Stimulated activated CD4-positive, alpha-beta T cell treated with anti-CD3 and anti-CD28 coated beads, Interleukin-15, amount 100 ng/mL, for 1 hour (primary cell): ENCODE data around the gene YTHDF1.

Experiments used
- DNase-seq, 2 donors: peaks; one replicate each; pipeline ENCODE4 v3.0.0-alpha.2; 2020; ENCODE audit warnings: low read depth in 1 of 2, low spot score in 1 of 2

Gene YTHDF1

DNA sequence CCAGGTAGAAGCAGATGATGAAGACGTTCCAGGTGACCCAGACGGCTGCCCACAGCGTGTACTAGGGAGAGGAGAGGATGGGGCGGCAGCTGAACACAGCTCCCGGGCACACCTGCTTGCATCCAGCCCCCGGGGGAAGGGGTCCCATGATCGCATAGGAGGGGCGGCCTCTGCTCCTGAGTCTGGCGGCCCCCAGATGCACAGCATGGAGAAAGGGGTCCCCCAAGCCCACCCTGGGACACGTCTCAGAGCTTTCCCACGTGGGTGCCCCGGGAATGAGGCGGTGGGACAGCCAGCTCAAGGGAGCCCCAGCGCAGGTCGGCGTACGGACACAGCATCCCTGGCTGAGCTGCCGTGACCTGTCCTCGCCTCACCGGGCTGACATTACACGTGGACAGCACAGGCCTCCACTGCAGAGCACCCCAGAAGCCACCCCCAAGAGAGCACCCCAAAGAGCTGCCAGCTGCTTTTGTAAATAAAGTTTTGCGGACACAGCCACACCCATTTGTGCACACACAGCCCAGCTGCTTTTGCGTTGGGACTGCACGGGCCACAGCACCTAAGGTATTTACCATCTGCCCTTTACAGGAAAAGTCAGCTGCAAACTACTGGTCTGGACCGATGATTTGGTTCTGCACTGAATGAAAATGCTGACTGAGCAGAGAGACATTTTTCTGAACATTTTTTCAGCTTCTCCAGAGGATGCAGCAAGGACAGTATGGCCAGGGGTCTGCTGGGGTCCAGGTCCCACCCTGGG lies 33.1 kb upstream of the YTHDF1 start:
- no peak for DNase-seq

- DNase-seq, result no peak
Observed at GRCh38 chr20:63247671-63248228, 31.8 kb upstream of the YTHDF1 start.

- no peak for DNase-seq
Observed at GRCh38 chr20:63246490-63247288, 30.8 kb upstream of the YTHDF1 start.

- DNase-seq, result no peak
Observed at GRCh38 chr20:63244468-63244867, 28.5 kb upstream of the YTHDF1 start.

GRCh38 chr20:63243604-63244247 lies 27.8 kb upstream of the YTHDF1 start:
- DNase-seq, result no peak

- DNase-seq, result no peak
Observed at GRCh38 chr20:63242736-63243135, 26.8 kb upstream of the YTHDF1 start.

DNA sequence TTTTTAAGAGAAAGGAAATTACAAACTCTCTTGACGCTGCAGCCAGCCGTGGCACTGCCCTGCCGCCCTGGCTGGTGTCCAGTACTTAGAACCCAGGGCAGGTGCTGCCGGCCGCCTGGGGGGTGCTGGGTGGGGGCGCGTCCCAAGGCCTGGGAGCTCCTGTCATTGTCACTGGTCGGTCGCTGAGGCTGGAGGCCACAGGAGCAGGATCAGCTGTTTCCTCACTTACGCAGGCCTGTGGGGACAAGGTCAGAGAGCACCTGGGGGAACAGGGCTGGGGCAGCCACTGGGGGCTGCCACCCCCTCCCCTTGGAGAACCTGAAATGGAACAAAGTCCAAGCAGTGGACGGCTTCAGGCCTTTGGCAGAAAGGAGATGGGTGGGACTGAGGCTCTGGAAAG lies 25.3 kb upstream of the YTHDF1 start:
- DNase-seq, result no peak

GRCh38 chr20:63240004-63240403 lies 24.1 kb upstream of the YTHDF1 start:
- no peak for DNase-seq

DNA sequence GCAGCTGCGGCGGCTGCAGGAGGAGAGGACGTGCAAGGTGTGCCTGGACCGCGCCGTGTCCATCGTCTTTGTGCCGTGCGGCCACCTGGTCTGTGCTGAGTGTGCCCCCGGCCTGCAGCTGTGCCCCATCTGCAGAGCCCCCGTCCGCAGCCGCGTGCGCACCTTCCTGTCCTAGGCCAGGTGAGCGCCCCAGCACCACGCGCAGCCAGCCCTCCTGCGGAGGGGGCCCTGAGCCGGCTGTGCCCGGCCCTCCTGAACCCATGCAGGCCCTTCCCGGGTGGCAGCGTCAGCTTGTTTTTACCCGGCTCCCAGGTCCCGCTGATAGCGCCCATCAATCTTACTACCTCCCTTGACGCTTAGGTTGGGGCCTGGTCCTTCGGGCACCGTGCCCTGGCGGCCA lies 23.5 kb upstream of the YTHDF1 start:
- no peak for DNase-seq

DNA sequence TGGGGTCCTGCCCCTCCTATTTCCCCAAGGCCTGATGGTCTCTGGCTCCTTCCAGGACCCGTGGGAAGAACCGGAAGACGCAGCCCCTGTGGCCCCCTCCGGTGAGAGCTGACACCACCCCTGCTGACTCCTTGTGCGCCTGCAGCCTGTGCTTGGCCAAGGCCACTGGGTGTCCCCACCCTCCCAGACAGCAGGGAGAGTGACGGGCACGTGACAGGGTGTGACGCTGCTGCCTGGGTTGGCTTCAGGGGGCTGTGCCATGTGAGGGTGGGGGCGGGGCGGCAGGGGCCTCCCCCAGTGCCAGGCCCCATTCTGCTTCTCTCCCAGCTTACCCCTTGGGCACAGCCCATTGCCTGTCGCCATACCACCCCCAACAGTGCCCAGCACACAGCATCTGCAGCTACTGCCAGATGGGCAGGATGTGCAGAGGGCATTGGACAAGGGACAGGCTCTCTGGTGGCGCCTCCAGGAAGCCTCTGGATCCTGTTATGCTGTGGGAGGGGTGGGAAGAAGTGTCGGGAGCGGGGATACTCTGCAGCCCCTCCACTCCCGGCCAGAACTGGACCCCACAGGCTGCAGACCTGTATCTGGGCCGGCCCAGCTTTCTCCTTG lies 22.7 kb upstream of the YTHDF1 start:
- no peak for DNase-seq

DNA sequence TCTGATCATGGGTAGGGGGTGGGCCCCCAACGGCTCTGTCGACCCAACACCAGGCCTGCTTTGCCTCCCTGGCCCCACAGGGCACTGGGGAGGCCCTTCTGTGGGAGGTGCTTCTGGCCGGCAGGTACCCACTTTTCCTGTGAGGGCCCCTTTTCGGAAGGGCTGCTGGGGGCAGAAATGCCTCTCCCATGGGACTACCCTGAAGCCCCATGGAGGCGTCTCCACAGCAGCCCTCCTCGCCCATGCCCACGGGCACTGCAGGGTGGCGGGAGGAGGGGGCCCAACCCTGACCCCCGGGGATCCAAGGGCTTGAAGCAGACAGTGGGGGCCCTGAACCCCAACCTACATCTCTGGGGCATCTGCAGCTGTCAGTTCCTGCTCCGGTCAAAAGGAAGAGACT lies 22.1 kb upstream of the YTHDF1 start:
- DNase-seq, result no peak

DNA sequence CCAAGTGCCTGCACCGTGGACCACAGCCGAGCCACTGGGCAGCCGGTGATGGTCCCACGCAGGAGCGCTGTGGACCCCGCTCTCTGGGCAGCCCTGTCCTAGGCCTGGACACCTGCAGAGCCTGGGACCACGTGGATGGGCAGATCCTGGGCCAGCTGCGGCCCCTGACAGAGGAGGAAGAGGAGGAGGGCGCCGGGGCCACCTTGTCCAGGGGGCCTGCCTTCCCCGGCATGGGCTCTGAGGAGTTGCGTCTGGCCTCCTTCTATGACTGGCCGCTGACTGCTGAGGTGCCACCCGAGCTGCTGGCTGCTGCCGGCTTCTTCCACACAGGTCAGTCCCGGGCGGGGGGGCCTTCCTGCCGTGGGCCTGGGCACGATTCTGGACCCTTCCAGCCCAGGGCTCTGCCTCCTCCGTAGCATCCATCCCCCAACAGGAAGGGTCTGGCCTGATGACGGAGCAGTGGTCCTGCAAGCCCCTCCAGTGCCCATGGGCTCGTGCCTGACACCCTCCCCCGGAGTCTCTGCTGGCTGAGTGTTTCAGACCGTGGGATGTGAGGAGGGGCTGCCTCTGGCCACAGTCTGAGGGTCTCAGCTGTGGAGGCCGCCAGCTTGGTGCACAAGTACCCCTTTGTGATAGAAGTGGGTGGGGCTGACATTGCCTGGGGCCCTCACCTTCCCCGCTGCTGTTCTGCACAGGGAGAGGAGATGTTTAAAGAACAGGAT lies 20.3 kb upstream of the YTHDF1 start:
- no peak for DNase-seq

GRCh38 chr20:63235399-63235983 lies 19.6 kb upstream of the YTHDF1 start, which contains the start of gene BIRC7:
BIRC7 (plus strand) TSS chr20:63235905; CDS start chr20:63236097, 192 bp downstream.
- no peak for DNase-seq

DNA sequence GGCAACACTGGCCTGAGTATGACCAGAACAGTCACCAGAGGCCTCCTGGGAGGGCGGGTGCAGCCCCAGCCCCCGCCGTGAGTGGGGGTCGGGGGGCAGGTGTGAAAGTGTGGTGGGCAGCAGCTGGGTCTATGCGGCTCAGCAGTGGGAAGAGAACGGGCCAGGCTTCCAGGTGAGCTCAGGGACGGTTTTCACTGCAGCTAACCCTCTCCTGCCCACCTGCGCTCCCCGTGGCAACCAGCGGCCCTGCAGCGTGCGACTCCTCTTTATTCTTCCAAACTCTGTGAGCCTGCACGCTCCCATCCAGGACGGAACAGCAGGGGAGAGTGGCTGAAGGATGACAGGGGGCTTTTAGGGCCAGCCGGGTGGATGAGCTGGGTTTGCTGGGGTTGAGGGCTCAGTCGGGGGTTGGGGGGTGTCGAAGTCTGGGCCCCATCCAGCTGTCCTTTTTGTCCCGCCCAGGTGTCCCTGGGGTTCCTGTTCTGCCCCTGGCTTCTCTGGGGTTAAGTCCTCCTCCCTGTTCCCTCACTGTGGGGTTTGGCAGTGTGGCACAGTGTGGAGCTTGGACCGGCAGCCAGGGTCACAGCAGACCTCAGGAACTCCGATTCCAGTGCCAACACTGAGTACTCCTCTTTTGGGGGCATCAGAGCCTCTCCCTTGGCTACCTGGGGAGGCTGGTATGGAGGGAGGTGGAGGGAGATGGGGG lies 18.9 kb upstream of the YTHDF1 start:
- no peak for DNase-seq

- no peak for DNase-seq
Observed at GRCh38 chr20:63233924-63234323, 18.0 kb upstream of the YTHDF1 start.

GRCh38 chr20:63233061-63233344 lies 17.1 kb upstream of the YTHDF1 start:
- no peak for DNase-seq

- no peak for DNase-seq
Observed at GRCh38 chr20:63232235-63233060, 16.5 kb upstream of the YTHDF1 start.

- no peak for DNase-seq
Observed at GRCh38 chr20:63230800-63231268, 14.9 kb upstream of the YTHDF1 start.

- no peak for DNase-seq
Observed at GRCh38 chr20:63228806-63229205, 12.9 kb upstream of the YTHDF1 start.
